HCT116 (cell line): ENCODE data around the gene CCL27. TPM values are rescaled to one million over a fixed set of nuclear protein-coding genes. Genes with fewer than 3 reads are reported as not detected.

Source experiments
- ATAC-seq: fragments of 200-7000 bp; cut with Tn5 transposase; 2 replicates; pipeline ENCODE4 v1.9.1; 2020; ENCODE audit warnings: mild to moderate bottlenecking, moderate library complexity
- BruUV-seq: library from RNA; stranded (reverse); fragments of 400-500 nt; replicated peaks from 2 replicates; lab custom pipeline; 2021; lab: Mats Ljungman, UMichigan
- CTCF ChIA-PET: fragments of 300-600 bp; sonication (Branson Sonifier 250); formaldehyde crosslinking; loops from one replicate; lab custom pipeline; 2021; ENCODE audit warnings: antibody characterized with exemption; lab: Charles Lee
- POLR2A ChIA-PET: fragments of 300-600, 350-600 bp; sonication (Branson Sonifier 250); formaldehyde crosslinking; loops from one replicate; lab custom pipeline; 2021; ENCODE audit warnings: antibody characterized with exemption; lab: Charles Lee
- RAD21 ChIA-PET, 2 experiments: fragments of 300-600 bp; sonication (Branson Sonifier 250); formaldehyde crosslinking; loops; one replicate each; lab custom pipeline; 2023; ENCODE audit warnings: low total read pairs in 2 of 2; ENCODE audit not compliant: uncharacterized antibody in 2 of 2, unreplicated experiment in 2 of 2, low non-redundant PET in 1 of 2; lab: Charles Lee
- DNase-seq: peaks from one replicate; pipeline ENCODE4 v3.0.0-alpha.2; 2010; ENCODE audit warnings: low read depth, low spot score
- H2AFZ ChIP-seq: fragments of 200-600 bp; shearing (Covaris generic), sonication (generic); 2 replicates; pipeline ENCODE4 v1.6.1; 2017; ENCODE audit warnings: low read depth, mixed run types, mixed read lengths, antibody characterized with exemption, low read length; ENCODE audit not compliant: poor library complexity, severe bottlenecking
- H3K27ac ChIP-seq: 2 replicates; pipeline ENCODE4 v1.5.1; 2012; ENCODE audit warnings: low read depth, low read length
- H3K27me3 ChIP-seq: fragments of 200-600 bp; sonication (generic); 2 replicates; pipeline ENCODE4 v1.6.1; 2016; ENCODE audit warnings: mixed run types, low read length, mixed read lengths; ENCODE audit not compliant: insufficient read depth
- H3K36me3 ChIP-seq, 2 experiments: fragments of 200-500 bp in 1 of 2; fragments of 200-600 bp in 1 of 2; sonication (Bioruptor generic) in 1 of 2; sonication (generic) in 1 of 2; 2 replicates each; pipeline versions ENCODE4 v1.5.1 to v1.6.1; 2014 to 2016; ENCODE audit warnings: low read length in 2 of 2, inconsistent platforms in 1 of 2, mixed read lengths in 1 of 2, mixed run types in 1 of 2; ENCODE audit not compliant: insufficient read depth in 2 of 2, control insufficient read depth in 1 of 2
- H3K4me1 ChIP-seq, 2 experiments: fragments of 200-600 bp in 1 of 2; sonication (generic) in 1 of 2; 2 replicates each; pipeline versions ENCODE4 v1.5.1 to v1.6.1; 2012 to 2017; ENCODE audit warnings: low read length in 2 of 2, inconsistent platforms in 1 of 2, mild to moderate bottlenecking in 1 of 2, mixed read lengths in 1 of 2, mixed run types in 1 of 2, moderate library complexity in 1 of 2; ENCODE audit not compliant: insufficient read depth in 2 of 2, control insufficient read depth in 1 of 2
- H3K4me2 ChIP-seq: fragments of 200-600 bp; sonication (generic); 2 replicates; pipeline ENCODE4 v1.6.1; 2017; ENCODE audit warnings: mixed run types, low read length, mixed read lengths
- H3K4me3 ChIP-seq, 2 experiments: fragments of 200-600 bp in 1 of 2; sonication (generic) in 1 of 2; replicated peaks in 1 of 2; 2 replicates each; pipeline ENCODE4 v1.5.1; 2011 to 2016; ENCODE audit warnings: low read length in 2 of 2, control low read depth in 1 of 2, low read depth in 1 of 2, mild to moderate bottlenecking in 1 of 2, mixed read lengths in 1 of 2, mixed run types in 1 of 2
- H3K79me2 ChIP-seq: fragments of 200-600 bp; sonication (generic); 2 replicates; pipeline ENCODE4 v1.6.1; 2017; ENCODE audit warnings: mild to moderate bottlenecking, mixed run types, low read length, moderate library complexity, mixed read lengths; ENCODE audit not compliant: insufficient read depth
- H3K9ac ChIP-seq: fragments of 200-600 bp; sonication (generic); 2 replicates; pipeline ENCODE4 v1.6.1; 2016; ENCODE audit warnings: low read length, mixed read lengths
- H3K9me2 ChIP-seq: fragments of 200-600 bp; sonication (generic), shearing (Covaris generic); 2 replicates; pipeline ENCODE4 v1.6.1; 2017; ENCODE audit warnings: mixed run types, mild to moderate bottlenecking, moderate library complexity; ENCODE audit not compliant: insufficient read depth
- H3K9me3 ChIP-seq, 2 experiments: fragments of 200-500 bp in 1 of 2; fragments of 200-600 bp in 1 of 2; sonication (Bioruptor generic) in 1 of 2; sonication (generic) in 1 of 2; 2 replicates each; pipeline ENCODE4 v1.6.1; 2014 to 2017; ENCODE audit warnings: low read length in 2 of 2, mixed read lengths in 2 of 2, inconsistent platforms in 1 of 2, low read depth in 1 of 2, mild to moderate bottlenecking in 1 of 2, mixed run types in 1 of 2, moderate library complexity in 1 of 2; ENCODE audit not compliant: control insufficient read depth in 1 of 2, insufficient read depth in 1 of 2
- H4K20me1 ChIP-seq: fragments of 200-600 bp; sonication (generic), shearing (Covaris generic); 2 replicates; pipeline ENCODE4 v1.6.1; 2017; ENCODE audit warnings: mixed run types, mild to moderate bottlenecking, moderate library complexity; ENCODE audit not compliant: insufficient read depth
- ATF3 ChIP-seq: IDR thresholded peaks from 2 replicates; pipeline ENCODE4 v1.6.1; 2012
- CBX3 ChIP-seq: IDR thresholded peaks from 2 replicates; pipeline ENCODE4 v1.6.1; 2012; ENCODE audit warnings: low read depth
- CEBPB ChIP-seq: IDR thresholded peaks from 2 replicates; pipeline ENCODE4 v1.6.1; 2012; ENCODE audit warnings: low read depth
- CTCF ChIP-seq, 3 experiments: fragments of 200-600 bp in 1 of 3; sonication (generic) in 1 of 3; IDR thresholded peaks in 2 of 3; conservative IDR thresholded peaks in 1 of 3; 2 replicates each; pipeline ENCODE4 v1.5.1; 2012 to 2017; ENCODE audit warnings: low read depth in 2 of 3, low read length in 2 of 3, antibody characterized with exemption in 1 of 3, borderline replicate concordance in 1 of 3, control low read depth in 1 of 3, mild to moderate bottlenecking in 1 of 3, mixed read lengths in 1 of 3, mixed run types in 1 of 3, moderate library complexity in 1 of 3; ENCODE audit not compliant: insufficient read depth in 1 of 3
- EGR1 ChIP-seq: IDR thresholded peaks from 2 replicates; pipeline ENCODE4 v1.6.1; 2012; ENCODE audit warnings: low read depth
- ELF1 ChIP-seq: IDR thresholded peaks from 2 replicates; pipeline ENCODE4 v1.6.1; 2012; ENCODE audit warnings: low read depth, borderline replicate concordance
- FOSL1 ChIP-seq: IDR thresholded peaks from 2 replicates; pipeline ENCODE4 v1.6.1; 2012; ENCODE audit warnings: low read depth
- JUND ChIP-seq: IDR thresholded peaks from 2 replicates; pipeline ENCODE4 v1.6.1; 2012
- MAX ChIP-seq: IDR thresholded peaks from 2 replicates; pipeline ENCODE4 v1.6.1; 2012
- POLR2AphosphoS5 ChIP-seq: IDR thresholded peaks from 2 replicates; pipeline ENCODE4 v1.6.1; 2011; ENCODE audit warnings: mild to moderate bottlenecking, low read depth, low read length, moderate library complexity
- RAD21 ChIP-seq: IDR thresholded peaks from 2 replicates; pipeline ENCODE4 v1.6.1; 2012; ENCODE audit warnings: low read depth, mild to moderate bottlenecking
- SRF ChIP-seq: IDR thresholded peaks from 2 replicates; pipeline ENCODE4 v1.6.1; 2012; ENCODE audit warnings: low read depth
- TCF7L2 ChIP-seq: IDR thresholded peaks from 2 replicates; pipeline ENCODE4 v1.7.0; 2011; ENCODE audit warnings: borderline replicate concordance, inconsistent platforms; ENCODE audit not compliant: insufficient read depth, insufficient read length; ENCODE audit errors: extremely low read depth
- YY1 ChIP-seq: IDR thresholded peaks from 2 replicates; pipeline ENCODE4 v1.6.1; 2011; ENCODE audit warnings: low read length, low read depth, moderate library complexity, mild to moderate bottlenecking; ENCODE audit not compliant: insufficient replicate concordance; ENCODE audit errors: extremely low read depth
- ZFX ChIP-seq: fragments of 450-650 bp; IDR thresholded peaks from 2 replicates; pipeline ENCODE4 v1.6.1; 2017
- ZNF274 ChIP-seq: fragments of 200-500 bp; sonication (Bioruptor generic); IDR thresholded peaks from 2 replicates; pipeline ENCODE4 v1.6.1; 2014; ENCODE audit warnings: mild to moderate bottlenecking, low read depth, low read length, inconsistent platforms
- intact Hi-C: fragments of 100-400 bp; cut with micrococcal nuclease; formaldehyde crosslinking; loops from 2 replicates; pipeline ENCODE4 v1.10.0; 2022
- total RNA-seq: library from RNA; stranded (reverse); gene quantifications from one replicate; pipeline ENCODE4 v1.2.1, GENCODE V29; 2021; ENCODE audit not compliant: unreplicated experiment

The CCL27 gene
- total RNA-seq, 1 experiment from 2014 or later: 1.0 TPM

- CTCF ChIA-PET: no interaction called here
- Histone ChIP-seq H3K27ac (no peak overlapping the region), H3K9me2 (no peaks in the 10 kb centered on the region), H4K20me1 (no peaks in the 10 kb centered on the region), H3K79me2 (no peaks in the 10 kb centered on the region), H3K9ac (no peak overlapping the region), H3K27me3 (no peaks in the 10 kb centered on the region), H3K4me1 (peaks cover 15 to 34% of the 10 kb centered on the region in 2 experiments), H3K36me3 (peaks cover 0 to 4% of the 10 kb centered on the region in 2 experiments; a peak in 1 of 4 replicates), H3K4me3 (no peak overlapping the region), H2AFZ (no peak overlapping the region), H3K9me3 (no peaks in the 10 kb centered on the region), H3K4me2 (no peak overlapping the region)
- POLR2A ChIA-PET: no interaction called here
- DNase-seq: no peak
- RAD21 ChIA-PET: no interaction called here
- intact Hi-C loops: no loop called here
- BruUV-seq: no TSS peak
- TF ChIP-seq ZFX (no peak), POLR2AphosphoS5 (no peak), JUND (no peak), FOSL1 (no peak), RAD21 (no peak), YY1 (no peak), EGR1 (no peak), ZNF274 (no peak), CBX3 (no peak), TCF7L2 (no peak), SRF (no peak), MAX (no peak), CTCF (IDR thresholded peaks at IDR 0.05 in 2 of 3, conservative IDR thresholded peaks at IDR 0.05 in 1 of 3; ENCODE audit: borderline replicate concordance in 1 of 3, insufficient read depth in 1 of 3, low read depth in 2 of 3, low read length in 2 of 3) (no peak), ELF1 (no peak), ATF3 (no peak), CEBPB (no peak)
- ATAC-seq: no peak
Observed at GRCh38 chr9:34654323-34655051, 8.0 kb downstream of the CCL27 start.
